Measurements from ENCODE around the gene EEF2K.
"Not testable (repeated sequence)": the region's sequence is repeated elsewhere in the genome, so short reads cannot be mapped to it uniquely, and the experiment has no call there.

Gene EEF2K

DNA sequence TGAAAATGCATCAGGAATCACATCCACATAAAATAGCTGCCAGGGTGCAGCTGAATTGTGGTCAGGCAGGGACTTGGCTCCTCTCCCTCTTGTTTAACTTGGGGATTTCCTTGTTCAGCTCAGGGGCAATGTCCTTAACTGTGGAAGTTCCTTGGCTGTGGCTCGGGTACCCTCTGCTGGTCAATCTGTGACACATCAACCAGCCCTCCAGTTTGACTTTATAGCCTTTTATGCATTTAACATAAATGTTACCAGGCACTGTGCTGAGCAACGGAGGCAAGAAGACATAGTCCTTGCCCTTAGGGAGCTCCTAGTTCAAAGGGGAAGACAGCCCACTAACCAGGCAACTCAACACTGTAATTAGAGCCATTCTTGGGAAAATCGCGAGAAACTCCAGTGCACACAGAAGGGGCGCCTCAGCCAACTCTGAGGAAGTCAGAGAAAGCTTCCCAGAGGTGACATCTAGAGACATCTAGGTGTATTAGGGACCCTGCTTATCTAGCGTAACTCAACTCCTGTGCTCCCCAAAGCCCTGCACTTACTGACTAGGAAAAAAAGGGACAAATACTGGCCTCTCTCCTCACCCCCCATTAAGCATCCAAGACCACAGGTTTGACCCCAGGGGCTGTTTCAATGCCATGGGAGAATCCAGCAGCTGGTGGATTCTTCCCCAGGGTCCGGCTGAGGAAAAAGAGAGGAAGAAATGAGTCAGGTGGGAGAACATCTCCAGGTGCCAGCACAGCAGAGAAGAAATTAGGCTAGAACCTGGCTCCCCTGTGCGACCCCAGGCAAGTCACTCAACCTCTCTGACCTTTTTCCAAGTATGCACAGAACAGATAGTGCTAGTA lies 17.3 kb upstream of the EEF2K start:
- DNase-seq (ENCODE audit: low read depth) = peak; percentile 71
- H3K4me3 ChIP-seq (ENCODE audit: low read depth, low read length) = no peak overlapping the region

DNA sequence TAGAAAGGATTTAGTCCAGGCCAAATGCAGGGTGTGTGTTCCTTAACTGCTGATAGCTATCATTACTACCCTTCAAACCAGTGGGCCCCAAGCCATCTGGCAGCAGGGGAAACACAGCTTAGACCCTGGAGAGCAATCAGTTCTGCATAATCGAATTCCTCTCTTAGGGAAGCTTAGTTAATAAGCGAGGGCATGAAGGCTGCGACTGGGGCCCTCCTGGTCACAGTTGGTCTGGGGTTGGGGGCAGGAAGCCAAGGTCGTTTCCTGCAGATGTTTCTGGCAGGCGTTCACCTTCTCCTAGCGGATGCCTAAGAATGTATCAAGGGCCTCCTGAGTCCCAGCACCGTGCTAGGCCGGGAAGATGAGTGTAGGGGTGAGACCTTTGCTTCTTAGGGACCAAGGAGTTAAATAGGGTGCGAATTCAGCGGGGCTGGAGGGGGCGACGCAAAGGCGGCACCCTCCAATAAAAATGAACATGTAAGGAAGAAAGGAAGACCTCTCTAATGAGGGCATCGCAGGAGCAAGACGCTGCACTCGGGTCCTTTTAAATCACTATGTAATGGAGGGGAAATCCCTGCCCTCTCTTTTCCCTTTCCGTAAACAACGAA lies 16.5 kb upstream of the EEF2K start:
- DNase-seq (ENCODE audit: low read depth) = no peak
- H3K4me3 ChIP-seq (ENCODE audit: low read depth, low read length) = peak overlapping the region; percentile 55

DNA sequence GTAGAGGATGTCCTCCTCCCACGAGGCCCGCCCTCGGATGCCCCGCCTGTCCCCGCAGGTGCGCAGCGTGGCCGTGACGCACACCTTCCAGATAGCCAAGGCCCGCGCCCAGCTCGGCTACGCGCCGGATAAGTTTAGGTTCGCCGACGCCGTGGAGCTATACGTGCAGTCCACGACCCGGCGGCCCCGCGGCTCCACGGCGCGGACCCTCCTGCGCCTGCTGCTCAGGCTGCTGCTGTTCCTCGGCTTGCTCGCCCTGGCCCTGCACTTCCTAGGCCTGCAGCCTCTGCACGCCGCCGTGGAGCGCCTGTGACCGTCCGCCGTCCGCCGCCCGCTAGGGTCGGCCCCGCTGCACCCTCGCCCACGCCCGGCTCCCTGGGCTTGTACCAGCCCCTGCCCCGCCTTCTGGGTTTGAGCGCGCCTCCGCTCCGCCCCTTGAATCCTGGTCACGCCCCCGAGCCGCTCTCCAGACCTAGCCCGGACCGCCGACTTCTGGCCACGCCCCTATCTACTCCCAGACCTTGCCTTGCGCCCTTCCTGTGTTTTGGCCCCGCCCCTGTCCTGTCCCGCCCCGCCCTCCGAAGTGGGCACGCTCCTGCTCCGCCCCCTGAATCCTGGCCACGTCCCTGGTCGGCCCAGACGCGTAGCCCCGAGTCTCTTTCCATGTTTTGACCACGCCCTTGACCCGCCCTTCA lies 15.8 kb upstream of the EEF2K start:
- H3K4me3 ChIP-seq (ENCODE audit: low read depth, low read length) = peak overlapping the region; percentile 55
- DNase-seq (ENCODE audit: low read depth) = peak; percentile 97

DNA sequence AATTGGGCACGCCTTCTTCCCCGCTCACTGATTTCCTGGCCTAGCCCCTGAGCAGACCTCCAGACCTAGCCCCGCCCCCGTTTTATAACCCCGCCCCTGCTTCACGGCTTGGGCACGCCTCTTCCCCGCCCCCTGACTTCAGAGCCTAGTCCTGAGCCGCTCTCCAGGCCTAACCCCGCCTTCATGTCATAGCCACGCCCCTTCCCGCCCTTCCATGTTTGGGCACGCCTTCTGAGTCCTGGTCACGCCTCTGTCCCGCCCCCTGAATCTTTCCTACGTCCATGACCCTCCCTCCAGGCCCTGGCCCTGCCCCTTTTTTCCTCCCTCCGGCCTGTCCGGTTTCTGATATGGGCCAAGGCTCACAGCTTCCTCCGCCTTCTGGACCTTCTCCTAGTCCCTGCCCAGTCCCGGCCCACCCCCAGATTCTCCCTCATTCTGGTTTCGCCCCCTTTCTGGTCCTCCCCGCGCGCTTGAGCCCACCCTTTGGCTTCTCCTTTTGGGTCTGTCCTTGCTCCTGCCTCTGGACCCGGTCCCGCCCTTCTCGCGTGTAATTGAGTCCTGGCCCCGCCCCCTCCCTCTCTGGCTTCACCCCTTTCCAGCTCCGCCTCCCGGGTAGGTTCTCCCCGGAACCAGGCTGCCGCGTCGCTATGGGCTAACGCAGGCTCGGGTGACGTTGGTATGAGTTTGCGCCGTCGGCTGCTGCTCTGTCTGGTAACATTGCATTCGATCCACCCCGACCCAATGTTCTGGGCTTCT lies 15.1 kb upstream of the EEF2K start:
- DNase-seq (ENCODE audit: low read depth) = peak; percentile 98
- H3K4me3 ChIP-seq (ENCODE audit: low read depth, low read length) = peak overlapping the region; percentile 58

DNA sequence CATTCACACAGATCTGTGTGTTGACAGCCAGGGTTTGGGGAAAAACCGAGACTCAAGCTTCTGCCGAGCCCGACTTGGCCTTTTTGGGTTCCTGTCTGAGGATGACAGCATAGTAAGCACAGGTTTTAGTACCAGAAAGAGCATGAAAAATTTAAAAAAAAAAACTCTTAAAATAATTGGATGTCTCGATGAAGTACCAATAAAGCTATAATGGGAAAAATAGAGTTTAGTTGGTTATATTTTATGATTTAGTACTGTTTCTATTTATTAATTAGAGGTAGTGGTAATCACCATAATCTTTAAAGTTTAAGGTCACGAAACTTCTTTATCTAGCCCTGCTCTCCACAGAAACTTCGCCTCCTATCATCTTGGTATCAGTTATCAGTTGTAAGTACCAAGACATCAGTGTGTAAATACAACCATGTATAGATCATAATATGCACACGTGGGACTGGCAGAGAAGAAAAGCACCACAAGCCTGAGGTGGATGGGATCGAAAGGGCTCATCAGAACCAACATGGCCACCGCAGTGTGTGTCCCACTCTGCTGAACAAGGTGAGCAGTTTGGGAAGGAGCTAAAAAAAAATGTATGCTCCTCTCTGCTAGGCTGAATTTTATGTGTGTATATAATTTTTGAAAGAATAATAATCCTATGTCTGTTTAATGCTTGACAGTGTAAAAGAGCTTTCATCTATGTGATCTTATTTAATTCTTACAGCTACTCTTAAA lies 14.4 kb upstream of the EEF2K start:
- DNase-seq (ENCODE audit: low read depth) = no peak
- peak overlapping the region; percentile 58 for H3K4me3 ChIP-seq (ENCODE audit: low read depth, low read length)

- peak; percentile 82 for DNase-seq (ENCODE audit: low read depth)
- H3K4me3 ChIP-seq (ENCODE audit: low read depth, low read length) = peak overlapping the region; percentile 58
Measured at GRCh38 chr16:22192261-22193062, 13.6 kb upstream of the EEF2K start.

GRCh38 chr16:22193063-22193411 lies 13.0 kb upstream of the EEF2K start:
- no peak for DNase-seq (ENCODE audit: low read depth)
- H3K4me3 ChIP-seq (ENCODE audit: low read depth, low read length) = no peak overlapping the region

DNA sequence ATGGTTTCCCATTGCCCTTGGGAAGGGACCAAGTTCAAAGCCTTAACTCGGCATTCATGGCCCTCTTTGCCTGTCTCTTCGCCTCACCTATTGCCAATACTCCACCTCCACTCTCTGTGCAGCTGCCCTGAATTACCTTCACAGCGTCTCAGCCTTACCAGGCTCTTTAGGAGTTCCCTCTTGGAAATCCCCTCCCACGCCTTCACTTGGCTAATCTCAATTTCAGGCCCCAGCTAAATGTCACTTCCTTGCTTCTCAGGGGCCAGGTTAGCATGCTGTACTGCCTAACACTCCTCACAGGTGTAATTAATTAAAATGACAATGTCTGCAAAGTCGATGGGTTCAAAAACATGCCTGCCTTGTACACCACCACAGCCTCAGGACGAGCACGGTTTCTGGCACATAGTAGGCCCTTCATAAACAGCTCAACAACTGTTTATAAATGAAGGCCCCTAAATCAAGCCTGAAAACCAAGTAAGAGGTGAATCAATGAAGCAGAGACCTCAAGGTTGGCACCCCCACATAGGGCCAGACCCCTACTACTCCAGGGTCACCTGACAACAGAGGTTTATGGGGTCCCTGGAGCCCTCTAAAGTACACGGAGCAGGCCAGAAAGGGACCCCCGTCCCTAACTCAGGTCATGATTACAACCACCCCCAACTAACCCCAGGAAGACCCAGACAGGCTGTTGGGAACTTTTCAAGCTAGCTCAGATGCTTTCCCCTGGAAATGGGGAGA lies 11.2 kb upstream of the EEF2K start:
- DNase-seq (ENCODE audit: low read depth) = no peak
- no peak overlapping the region for H3K4me3 ChIP-seq (ENCODE audit: low read depth, low read length)

- DNase-seq (ENCODE audit: low read depth) = no peak
- no peak overlapping the region for H3K4me3 ChIP-seq (ENCODE audit: low read depth, low read length)
Measured at GRCh38 chr16:22195445-22195694, 10.7 kb upstream of the EEF2K start.

DNA sequence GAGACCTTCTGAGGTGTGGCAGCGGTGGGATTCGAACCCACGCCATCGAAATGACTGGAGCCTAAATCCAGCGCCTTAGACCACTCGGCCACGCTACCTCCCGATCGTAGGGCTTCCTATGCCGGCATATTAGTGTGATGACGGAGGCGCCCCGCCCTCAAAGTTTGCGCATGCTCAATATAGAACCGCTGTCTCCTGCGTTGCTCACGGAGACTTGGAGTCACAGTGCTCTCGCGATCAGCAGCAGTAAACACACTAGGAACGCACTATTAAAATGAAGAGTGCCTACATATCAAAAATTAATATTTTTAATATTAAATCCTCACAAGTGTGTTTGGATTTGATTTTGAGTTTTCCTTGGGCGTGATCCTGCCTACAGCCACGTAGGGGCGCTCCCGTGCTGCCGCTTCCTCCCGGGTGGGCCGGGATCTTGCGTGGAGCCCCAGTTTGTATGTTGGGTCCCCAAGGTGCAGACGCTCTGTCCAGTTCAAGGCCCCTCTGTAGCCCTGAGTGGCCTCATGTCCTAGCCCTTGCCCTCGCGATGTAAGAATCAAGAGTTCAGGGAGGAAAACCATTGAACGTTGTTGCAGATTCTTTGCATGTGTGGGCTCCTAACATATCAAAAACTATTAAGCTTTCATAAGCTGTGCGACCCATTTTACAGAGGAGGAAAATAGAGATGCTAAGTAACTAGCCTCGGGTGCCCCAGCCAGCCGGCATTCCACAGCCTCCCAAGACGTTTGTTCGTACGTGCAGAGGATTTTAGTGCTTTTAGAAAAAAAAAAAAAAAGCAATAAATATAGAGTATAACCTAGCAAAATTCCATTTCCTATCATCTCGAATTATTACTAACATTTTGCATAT lies 10.2 kb upstream of the EEF2K start:
- peak; percentile 51 for DNase-seq (ENCODE audit: low read depth)
- peak overlapping the region; percentile 68 for H3K4me3 ChIP-seq (ENCODE audit: low read depth, low read length)

DNA sequence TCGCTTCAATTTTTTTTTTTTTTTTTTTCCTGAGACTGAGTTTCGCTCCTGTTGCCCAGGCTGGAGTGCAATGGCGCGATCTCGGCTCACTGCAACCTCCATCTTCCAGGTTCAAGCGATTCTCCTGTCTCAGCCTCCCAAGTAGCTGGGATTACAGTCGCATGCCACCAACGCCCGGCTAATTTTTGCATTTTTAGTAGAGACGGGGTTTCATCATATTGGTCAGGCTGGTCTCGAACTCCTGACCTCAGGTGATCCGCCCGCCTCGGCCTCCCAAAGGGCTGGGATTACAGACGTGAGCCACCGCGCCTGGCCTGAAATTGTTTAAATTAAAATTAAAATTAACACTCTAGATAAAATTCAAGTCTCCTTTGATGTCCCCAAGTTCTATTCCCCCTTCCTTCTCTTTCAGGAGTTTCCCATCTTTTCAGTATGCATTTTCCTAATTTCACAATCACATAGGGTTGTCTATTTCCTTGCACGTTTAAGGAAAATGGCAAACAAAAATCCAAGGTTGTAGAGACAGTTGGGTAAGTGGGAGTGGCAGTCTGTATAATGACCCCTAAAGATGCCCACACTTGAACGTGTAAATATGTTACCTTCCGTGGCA lies 9.4 kb upstream of the EEF2K start:
- not testable (repeated sequence) for H3K4me3 ChIP-seq (ENCODE audit: low read depth, low read length); DNase-seq (ENCODE audit: low read depth)

GRCh38 chr16:22198547-22199293 lies 7.4 kb upstream of the EEF2K start:
- no peak for DNase-seq (ENCODE audit: low read depth)

GRCh38 chr16:22202261-22202637 lies 3.8 kb upstream of the EEF2K start:
- no peak for DNase-seq (ENCODE audit: low read depth)
- no peak overlapping the region for H3K4me3 ChIP-seq (ENCODE audit: low read depth, low read length)

More at GRCh38 chr16:22198547-22199293, 7.4 kb upstream of the EEF2K start:
- no peak overlapping the region for H3K4me3 ChIP-seq (ENCODE audit: low read depth, low read length)

- H3K4me3 ChIP-seq (ENCODE audit: low read depth, low read length) = no peak overlapping the region
Measured at GRCh38 chr16:22203091-22203490, 3.0 kb upstream of the EEF2K start.

DNA sequence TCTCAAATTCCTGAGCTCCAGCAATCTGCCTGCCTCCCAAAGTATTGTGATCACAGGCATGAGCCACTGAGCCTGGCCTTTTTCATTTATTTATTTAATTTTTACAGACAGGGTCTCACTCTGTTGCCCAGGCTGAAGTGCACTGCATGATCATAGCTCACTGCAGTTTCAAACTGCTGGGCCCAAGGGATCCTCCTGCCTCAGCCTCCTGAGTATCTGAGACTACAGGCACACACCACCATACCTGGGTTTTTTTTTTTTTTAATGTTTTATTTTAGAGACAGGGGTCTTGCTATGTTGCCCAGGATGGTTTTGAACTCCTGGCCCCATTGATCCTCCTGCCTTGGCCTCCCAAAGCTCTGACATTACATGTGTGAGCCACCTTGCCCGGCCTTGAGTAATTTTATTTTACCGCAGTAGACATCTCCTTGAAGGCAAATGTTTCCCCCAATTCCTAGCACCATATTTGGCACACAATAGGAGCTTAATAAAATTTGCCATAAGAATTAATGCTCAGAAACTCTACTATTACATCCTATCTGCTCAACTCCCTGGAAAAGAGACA lies 1.9 kb upstream of the EEF2K start:
- no peak overlapping the region for H3K4me3 ChIP-seq (ENCODE audit: low read depth, low read length)

More at GRCh38 chr16:22203091-22203490, 3.0 kb upstream of the EEF2K start:
- DNase-seq (ENCODE audit: low read depth) = no peak

DNA sequence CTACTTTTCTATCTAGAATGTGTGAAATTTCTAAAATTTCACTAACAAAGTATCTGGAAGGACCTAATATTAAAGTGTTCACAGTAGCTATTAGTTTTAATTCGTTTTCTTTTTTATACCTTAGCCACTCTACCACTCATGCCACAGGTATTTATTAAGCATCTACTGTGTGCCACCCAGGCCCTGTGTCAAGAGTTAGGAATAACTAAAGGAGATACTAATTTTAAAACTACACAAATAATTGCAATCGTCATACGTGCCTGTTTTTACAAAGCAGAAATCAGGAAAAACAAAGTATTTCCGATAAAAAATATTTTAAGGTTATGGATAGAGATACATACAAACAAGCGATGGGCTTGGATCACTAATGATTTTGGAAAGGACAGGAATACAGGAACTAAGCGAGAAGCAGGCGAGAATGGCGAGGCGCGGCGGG lies 483 bp upstream of the EEF2K start:
- peak overlapping the region; percentile 84 for H3K4me3 ChIP-seq (ENCODE audit: low read depth, low read length)

More for the DNA sequence above, 1.9 kb upstream of the EEF2K start:
- no peak for DNase-seq (ENCODE audit: low read depth)

More for the DNA sequence above, 483 bp upstream of the EEF2K start:
- DNase-seq (ENCODE audit: low read depth) = no peak

Measured in skeletal muscle cell (primary cell).